PFSK-1 (cell line): ENCODE results near the gene USP35.

ENCODE experiments used
- FOXP2 ChIP-seq: optimal IDR thresholded peaks from 2 replicates; pipeline ENCODE3; 2011; ENCODE audit warnings: borderline replicate concordance, control low read depth, inconsistent platforms; ENCODE audit not compliant: insufficient read depth; ENCODE audit errors: extremely low read length, extremely low read depth
- POLR2AphosphoS5 ChIP-seq: IDR thresholded peaks from 2 replicates; pipeline ENCODE4 v1.6.1; 2012; ENCODE audit warnings: low read depth, mild to moderate bottlenecking, control low read depth, low read length, moderate library complexity
- SIN3A ChIP-seq: IDR thresholded peaks from 2 replicates; pipeline ENCODE4 v1.6.1; 2012; ENCODE audit warnings: mild to moderate bottlenecking, low read length, moderate library complexity, borderline replicate concordance; ENCODE audit not compliant: insufficient read depth
- TAF1 ChIP-seq: IDR thresholded peaks from 2 replicates; pipeline ENCODE4 v1.6.1; 2012; ENCODE audit warnings: low read length, control low read depth, borderline replicate concordance; ENCODE audit not compliant: insufficient read depth
- TF ChIP-seq, protein P1 (sequence below), 2 experiments: IDR thresholded peaks; 2 replicates each; pipeline versions ENCODE4 v1.6.1 to v1.8.0; 2011 to 2012; ENCODE audit warnings: low read depth in 2 of 2, low read length in 2 of 2, control low read depth in 1 of 2, inconsistent platforms in 1 of 2, mild to moderate bottlenecking in 1 of 2, moderate library complexity in 1 of 2; ENCODE audit not compliant: insufficient read depth in 1 of 2

The USP35 gene

DNA sequence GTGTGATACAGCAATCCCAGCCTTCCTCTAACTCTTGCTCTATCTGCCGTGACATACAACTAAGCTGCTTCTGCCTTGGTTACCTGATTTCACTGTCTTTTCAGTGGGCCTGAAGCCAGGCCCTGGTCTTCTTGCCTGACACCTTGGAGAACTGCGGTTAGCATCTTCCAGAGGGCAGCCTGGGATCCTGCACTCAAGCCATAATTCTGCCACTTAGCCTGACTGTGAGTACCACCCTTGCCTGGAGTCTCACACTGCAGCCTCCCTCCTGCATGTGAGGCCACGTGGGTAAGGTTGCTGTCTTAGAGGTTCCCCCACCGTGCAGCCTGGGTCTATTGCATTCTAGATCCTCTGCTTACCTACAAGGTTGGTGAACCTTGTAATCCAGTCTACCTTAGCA, 35.8 kb downstream of the USP35 start:
- no peak for TF ChIP-seq SIN3A
- TF ChIP-seq POLR2AphosphoS5 = no peak
- TF ChIP-seq, protein P1, sequence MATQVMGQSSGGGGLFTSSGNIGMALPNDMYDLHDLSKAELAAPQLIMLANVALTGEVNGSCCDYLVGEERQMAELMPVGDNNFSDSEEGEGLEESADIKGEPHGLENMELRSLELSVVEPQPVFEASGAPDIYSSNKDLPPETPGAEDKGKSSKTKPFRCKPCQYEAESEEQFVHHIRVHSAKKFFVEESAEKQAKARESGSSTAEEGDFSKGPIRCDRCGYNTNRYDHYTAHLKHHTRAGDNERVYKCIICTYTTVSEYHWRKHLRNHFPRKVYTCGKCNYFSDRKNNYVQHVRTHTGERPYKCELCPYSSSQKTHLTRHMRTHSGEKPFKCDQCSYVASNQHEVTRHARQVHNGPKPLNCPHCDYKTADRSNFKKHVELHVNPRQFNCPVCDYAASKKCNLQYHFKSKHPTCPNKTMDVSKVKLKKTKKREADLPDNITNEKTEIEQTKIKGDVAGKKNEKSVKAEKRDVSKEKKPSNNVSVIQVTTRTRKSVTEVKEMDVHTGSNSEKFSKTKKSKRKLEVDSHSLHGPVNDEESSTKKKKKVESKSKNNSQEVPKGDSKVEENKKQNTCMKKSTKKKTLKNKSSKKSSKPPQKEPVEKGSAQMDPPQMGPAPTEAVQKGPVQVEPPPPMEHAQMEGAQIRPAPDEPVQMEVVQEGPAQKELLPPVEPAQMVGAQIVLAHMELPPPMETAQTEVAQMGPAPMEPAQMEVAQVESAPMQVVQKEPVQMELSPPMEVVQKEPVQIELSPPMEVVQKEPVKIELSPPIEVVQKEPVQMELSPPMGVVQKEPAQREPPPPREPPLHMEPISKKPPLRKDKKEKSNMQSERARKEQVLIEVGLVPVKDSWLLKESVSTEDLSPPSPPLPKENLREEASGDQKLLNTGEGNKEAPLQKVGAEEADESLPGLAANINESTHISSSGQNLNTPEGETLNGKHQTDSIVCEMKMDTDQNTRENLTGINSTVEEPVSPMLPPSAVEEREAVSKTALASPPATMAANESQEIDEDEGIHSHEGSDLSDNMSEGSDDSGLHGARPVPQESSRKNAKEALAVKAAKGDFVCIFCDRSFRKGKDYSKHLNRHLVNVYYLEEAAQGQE (IDR thresholded peaks at IDR 0.05; ENCODE audit: insufficient read depth in 1 of 2, low read depth in 2 of 2, low read length in 2 of 2) = no peak
- no peak for TF ChIP-seq TAF1
- no peak for TF ChIP-seq FOXP2

DNA sequence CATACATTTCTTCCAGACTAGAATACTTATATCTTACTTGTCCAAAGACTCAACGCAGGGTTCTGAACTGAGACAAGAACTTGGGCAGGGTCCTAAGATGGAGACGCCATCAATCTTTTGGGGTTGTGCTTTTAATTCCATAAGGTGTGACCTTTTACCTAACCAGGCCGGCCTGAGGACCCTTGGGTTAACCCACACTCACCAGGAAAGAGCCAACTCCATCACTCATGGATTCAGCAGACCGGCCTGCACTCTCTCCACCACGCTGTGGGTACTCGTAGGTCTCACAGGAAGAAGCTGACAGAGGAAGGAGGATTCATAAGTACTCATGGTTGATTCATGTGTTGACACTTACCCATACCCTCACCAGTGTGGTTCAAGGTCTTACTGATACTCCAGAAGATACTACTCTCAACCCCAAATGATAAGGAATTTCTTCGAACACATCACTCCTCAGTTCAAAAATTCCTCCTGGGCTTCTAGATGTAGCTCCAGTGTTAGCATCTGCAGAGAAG, 36.2 kb downstream of the USP35 start:
- TF ChIP-seq SIN3A (no peak), FOXP2 (no peak), POLR2AphosphoS5 (no peak), TAF1 (no peak)
- TF ChIP-seq, protein P1 (IDR thresholded peaks at IDR 0.05; ENCODE audit: insufficient read depth in 1 of 2, low read depth in 2 of 2, low read length in 2 of 2) = no peak

DNA sequence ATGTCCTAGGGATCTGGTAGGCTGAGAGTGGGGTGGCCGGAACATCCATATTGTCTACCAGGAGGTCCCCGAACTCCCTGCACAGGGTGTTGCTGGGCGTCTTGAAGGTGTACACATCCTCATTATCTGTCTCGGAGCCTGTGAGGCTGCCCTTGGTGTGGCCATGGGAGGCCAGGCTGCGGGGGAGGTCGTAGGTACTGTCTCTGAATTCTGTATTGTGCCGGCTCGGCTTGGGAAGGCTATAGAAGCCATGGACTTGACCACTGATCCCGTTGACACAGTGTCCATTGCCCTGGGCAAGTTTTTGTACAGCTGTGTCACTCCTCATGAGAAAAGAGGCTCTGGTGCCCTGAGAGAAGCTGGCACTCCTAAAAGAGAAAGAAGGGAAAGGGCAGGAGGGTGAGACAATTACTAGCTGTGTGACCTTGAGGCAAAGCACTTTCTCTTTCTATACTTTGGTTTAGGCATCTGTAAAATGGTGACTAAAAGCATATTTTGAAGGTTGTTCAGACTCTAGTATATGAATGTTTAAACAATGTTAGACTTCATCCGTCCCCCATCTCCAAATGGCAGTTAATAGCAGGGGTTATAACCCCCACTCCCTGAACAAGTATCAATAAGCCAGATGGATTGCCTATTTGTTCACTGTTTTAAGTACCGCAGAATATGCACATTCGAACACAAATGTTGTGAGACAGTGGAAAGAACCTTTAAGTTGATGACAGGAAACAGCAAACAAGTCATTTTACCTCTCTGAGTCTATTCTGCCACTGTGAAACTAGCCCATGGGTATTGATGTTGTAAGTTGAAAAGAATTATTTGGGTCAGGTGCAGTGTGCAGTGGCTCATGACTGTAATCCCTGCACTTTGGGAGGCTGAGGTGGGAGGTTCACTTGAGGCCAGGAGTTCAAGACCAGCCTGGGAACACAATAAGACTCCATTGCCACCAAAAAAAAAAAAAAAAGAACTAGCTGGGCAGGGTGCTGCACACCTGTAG, 38.3 kb downstream of the USP35 start:
- TF ChIP-seq SIN3A = no peak
- no peak for TF ChIP-seq FOXP2

DNA sequence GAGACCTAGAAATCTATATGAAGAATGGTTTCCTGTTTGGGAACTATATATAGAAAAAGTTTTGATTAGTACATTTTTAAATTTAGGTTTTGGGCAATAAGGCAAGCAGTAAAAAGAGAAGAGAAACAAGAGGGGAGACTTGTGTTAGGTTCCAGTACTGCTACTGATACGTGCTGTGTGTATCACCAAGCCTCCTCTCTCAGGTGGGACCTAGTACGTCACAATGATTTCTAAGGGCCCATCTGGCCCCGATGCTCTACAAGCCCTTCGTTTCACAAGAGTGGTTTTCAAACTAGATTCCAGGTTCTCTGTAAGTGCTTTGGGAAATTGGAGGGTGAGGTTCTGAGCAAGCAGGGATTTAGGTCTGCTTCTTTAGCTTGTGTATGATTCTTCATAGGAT, 39.2 kb downstream of the USP35 start:
- no peak for TF ChIP-seq TAF1
- TF ChIP-seq, protein P1 (IDR thresholded peaks at IDR 0.05; ENCODE audit: insufficient read depth in 1 of 2, low read depth in 2 of 2, low read length in 2 of 2) = no peak
- TF ChIP-seq POLR2AphosphoS5 = no peak
- TF ChIP-seq SIN3A = no peak
- no peak for TF ChIP-seq FOXP2

DNA sequence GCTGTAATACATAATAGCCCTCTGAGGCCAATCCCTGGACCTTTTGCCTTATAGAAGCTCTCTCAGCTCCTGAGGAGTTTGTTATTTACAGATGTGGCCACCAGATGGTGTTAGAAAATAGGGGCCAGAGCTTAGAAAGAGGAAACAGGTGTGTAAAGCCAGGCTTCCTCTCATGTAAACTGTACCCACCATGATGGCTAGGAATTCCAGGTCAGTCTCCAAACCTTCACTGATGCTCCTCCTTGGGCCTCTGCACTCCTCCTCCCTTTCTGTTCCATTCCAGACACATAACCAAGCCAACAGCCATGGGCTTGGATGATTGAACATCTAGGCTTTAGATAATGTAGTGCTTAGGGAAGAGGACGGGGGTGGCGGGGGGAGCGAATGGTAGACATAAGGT, 39.7 kb downstream of the USP35 start:
- TF ChIP-seq, protein P1 (IDR thresholded peaks at IDR 0.05; ENCODE audit: insufficient read depth in 1 of 2, low read depth in 2 of 2, low read length in 2 of 2) = no peak
- TF ChIP-seq FOXP2 (no peak), POLR2AphosphoS5 (no peak), TAF1 (no peak), SIN3A (no peak)
